Erythroblast (primary cell): ENCODE results near the gene ZMYM4.
A peak's percentile ranks its signal among the peaks of the same experiment; 100 is the strongest.

Experiments
- DNase-seq, 2 experiments: peaks; one replicate each; lab custom pipeline; 2025; lab: John Stamatoyannopoulos, UW
- GATA1 ChIP-seq: IDR thresholded peaks from 2 replicates; pipeline ENCODE4 v1.6.1; 2011; ENCODE audit warnings: low read depth, mild to moderate bottlenecking, control low read depth, low read length, moderate library complexity
- POLR2A ChIP-seq: IDR thresholded peaks from 2 replicates; pipeline ENCODE4 v1.6.1; 2011; ENCODE audit warnings: mild to moderate bottlenecking, low read length

The ZMYM4 gene

DNA sequence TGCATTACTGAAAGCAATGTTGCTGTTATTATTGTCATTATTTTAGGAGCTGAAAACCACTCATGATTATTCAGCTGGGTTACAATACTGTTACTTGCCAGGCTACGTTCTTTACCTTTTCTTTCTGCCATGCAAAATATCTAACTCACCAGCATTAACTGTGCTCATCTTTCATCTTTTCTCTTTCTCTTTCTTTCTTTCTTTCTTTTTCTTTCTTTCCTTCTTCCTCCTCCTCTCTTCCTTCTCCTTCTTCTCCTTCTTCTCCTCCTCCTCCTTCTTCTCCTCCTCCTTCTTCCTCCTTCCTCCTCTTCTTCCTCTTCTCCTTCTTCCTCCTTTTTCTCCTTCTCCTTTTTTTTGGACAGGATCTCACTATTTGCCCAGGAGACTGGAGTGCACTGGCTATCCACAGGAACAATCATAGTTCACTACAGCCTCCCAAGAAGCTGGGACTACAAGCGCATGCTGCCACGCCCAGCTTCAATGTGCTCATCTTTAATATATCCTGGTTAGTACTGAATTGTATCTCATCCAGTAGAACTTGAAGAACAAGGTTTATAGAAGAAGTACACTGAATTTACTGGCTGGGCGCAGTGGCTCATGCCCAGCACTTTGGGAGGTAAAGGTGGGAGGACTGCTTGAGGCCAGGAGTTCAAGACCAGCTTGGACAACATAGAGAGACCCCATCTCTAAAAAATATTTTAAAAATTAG is 6.9 kb upstream of the ZMYM4 start:
- TF ChIP-seq GATA1: no peak
- no peak for TF ChIP-seq POLR2A
- DNase-seq: no peak

DNA sequence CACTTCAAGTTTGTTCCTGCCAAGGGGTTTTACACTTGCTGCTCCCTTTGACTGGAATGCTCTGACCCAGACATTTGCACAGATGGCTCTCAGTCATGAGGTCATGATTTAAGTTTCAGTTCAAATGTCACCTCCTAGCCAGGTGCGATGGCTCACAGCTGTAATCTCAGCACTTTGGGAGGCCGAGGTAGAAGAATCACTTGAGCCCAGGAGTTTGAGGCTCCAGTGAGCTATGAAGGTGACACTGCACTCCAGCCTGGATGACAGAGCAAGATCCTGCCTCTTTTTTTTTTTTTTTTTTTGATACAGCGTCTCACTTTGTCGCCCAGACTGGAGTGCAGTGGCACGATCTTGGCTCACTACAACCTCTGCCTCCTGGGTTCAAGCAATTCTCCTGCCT is 4.5 kb upstream of the ZMYM4 start:
- DNase-seq: no peak
- TF ChIP-seq POLR2A (no peak), GATA1 (no peak)

DNA sequence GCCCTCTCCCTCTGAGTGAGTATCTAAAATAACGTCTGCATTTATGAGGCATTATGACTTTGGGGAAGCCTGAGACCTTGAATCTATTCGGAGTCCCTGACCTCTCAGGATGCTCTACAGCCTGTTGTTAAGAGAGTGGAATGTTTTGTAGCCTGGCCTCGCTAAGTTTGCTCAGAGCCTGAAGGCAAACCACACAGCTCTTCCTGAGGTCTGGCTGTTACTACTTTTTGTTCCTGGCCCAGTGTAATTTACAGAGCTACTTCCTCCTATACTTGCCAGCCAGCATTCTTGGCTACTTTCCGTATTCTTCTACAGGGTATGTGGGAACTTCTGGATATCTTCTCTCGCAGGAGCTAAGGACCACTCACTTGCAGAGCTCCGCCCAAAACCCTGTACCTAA is 3.6 kb upstream of the ZMYM4 start:
- TF ChIP-seq GATA1 (no peak), POLR2A (no peak)
- no peak for DNase-seq

DNA sequence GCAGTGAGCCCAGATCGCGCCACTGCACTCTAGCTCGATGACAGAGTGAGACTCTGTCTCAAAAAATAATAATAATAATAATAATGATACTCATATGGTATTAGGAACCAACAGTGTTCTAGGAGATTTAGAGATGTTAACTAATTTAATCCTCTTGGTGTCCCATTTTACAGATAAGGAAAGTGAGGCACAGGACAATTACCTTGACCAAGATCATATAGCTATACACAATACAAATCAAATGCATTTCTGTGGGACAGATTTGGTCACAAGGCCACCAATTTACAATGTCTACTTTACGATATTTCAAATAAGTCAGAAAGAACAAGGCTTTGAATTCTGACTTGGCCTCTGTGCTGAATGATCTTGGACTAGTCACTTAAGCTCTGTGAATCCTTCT is 2.2 kb upstream of the ZMYM4 start:
- TF ChIP-seq GATA1 (no peak), POLR2A (no peak)
- no peak for DNase-seq

DNA sequence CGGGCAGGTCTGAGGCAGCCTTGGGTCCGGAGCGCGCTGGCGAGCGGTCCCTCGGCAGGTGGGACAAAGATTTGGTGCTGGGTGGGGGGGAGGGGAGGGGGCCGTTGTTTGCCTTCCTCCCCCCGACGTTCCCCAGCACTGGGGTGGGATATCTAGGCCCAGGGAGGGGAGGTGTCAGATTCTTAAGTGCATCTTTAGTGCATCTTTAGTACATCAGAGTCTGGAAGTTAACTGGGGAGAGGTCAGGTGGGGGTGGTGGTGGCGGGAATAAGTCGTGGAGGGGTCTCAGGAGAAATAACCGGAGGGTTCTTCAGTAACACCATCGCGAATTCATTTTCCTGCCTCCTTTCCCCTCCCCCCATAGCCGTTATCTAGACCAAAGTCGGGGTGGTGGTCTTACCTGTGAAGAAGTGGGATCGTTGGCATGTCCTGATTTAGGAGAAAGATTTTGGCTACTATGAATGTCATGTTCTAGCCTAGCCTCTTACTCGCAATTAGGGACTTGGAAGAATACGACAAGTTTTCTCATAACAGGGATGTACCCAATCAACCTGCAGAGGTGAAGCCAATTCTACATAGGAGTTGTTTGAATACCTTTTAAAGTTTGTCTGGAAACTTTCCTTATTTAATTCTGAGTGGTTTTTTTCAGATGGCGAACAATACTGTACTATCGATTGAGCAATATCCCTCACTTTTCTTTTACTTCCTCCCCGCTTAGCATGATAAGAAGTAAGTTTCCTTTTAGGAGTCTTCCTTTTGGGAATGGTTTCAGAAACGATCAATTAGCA is 886 bp downstream of the ZMYM4 start:
- DNase-seq: peak in 1 of 2 experiments; percentile 31
- TF ChIP-seq POLR2A (no peak), GATA1 (no peak)

DNA sequence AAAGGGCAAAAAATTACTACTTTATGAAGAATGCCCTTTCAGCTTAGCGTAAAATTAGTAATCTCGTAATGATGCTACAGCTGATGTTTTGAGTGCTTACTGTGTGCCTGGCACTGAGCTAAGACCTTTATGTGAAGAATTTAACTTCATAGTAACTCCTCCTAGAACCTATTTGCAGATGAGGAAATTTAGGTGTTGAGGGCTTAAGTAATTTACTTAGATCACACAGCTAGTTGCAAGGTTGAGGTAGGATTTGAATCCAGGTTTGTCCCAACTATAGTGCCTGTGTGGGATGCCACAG is 1.4 kb downstream of the ZMYM4 start:
- peak in 1 of 2 experiments; percentile 21 for DNase-seq
- TF ChIP-seq GATA1: no peak
- no peak for TF ChIP-seq POLR2A

DNA sequence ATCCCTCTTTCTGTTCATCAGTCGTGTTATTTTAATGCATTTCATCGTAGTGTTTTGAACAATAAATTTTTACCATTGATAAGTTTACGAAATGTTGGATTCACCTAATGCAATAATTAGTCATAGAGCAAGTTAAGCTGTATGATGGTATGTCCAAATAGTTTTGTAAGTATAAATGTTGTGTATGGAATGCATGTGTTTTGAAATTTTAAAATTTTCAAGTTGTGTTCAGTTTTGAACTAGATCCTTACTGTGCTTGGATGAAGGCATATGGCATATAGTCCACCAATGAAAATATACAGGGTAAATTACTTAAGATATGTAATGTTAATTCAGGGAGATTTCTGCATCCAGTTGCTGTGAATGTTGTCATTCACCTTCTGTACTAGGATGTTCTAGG is 2.3 kb downstream of the ZMYM4 start:
- TF ChIP-seq POLR2A (no peak), GATA1 (no peak)
- no peak for DNase-seq

DNA sequence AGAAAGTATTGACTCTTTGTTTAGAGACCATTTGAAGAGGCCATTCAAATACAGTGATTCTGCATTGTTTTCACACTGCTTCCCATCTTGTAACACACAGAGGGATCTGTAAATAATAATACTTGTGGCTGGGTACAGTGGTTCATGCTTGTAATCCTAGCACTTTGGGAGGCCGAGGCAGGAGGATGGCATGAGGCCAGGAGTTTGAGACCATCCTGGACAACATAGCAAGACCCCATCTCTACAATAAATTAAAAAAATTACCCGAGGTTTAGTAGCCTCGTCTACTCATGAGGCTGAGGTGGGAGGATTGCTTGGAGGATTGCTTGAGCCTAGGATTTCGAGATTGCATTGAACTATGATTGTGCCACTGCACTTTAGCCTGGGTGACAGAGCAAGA is 5.7 kb downstream of the ZMYM4 start:
- TF ChIP-seq POLR2A (no peak), GATA1 (no peak)
- DNase-seq: no peak

DNA sequence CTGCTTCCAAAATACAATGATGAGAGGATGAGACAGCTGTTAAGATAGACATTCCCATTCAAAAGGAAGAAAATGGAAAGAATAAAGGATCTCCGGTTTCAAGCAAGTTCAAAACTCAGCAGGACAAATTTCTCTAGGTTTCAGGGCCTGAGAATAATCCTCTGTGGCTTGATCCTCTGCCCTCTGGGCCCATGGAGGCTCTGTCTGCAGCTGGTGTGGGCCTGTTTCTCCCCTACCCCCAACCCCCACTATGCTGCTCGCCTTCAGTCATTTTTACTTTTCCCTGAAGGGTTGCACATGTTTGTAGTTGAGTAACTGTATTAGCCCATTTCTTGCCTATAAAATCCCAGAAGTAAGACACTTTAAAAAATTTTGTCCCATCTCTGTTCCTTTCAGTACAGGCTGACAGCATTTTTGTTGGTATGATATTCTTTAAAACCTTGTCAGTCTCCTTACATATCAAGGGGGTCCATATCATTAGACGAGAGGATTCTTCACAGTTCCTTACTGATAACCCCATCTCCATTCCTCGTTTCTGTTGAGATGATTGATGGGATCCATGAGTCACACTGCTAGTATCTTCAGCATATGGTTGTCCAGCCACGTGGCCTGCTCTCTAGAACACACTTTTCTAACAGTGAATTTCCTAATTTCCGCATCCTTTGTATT is 10.5 kb downstream of the ZMYM4 start:
- peak; percentile 23 to 58 for DNase-seq
- TF ChIP-seq POLR2A (no peak), GATA1 (no peak)

DNA sequence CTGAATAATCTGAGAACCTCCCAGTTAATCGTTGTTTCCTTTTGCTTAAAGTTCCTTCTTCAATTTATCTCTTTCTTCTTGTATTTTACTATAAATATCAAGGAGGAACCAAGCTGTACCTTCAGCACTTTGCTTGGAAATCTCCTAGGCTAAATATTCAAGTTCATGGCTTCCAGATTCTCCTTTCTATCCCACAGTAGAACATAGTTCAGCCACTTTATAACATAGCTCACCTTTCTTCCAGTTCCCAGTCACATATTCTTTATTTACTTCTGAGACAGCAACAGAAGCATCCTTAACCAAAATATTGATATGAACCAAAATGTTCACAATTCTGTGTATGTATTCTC is 11.0 kb downstream of the ZMYM4 start:
- no peak for DNase-seq
- no peak for TF ChIP-seq GATA1
- TF ChIP-seq POLR2A: no peak

DNA sequence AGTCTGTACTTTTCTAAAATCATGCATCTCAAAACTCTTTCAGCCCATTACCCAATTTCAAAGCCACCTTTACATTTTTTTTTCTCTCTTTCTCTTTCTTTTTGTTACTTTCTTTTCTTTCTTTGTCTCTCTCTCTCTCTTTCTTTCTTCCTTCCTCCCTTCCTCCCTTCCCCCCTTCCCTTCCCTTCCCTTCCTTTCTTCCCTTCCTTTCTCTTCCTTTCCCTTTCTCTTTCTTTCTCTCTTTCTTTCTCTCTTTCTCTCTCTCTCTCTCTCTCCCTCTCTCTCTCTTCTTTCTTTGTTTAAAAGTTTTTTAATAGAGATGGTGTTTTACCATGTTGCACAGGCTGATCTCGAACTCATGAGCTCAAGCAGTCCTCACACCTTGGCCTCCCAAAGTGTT is 11.5 kb downstream of the ZMYM4 start:
- DNase-seq: no peak

DNA sequence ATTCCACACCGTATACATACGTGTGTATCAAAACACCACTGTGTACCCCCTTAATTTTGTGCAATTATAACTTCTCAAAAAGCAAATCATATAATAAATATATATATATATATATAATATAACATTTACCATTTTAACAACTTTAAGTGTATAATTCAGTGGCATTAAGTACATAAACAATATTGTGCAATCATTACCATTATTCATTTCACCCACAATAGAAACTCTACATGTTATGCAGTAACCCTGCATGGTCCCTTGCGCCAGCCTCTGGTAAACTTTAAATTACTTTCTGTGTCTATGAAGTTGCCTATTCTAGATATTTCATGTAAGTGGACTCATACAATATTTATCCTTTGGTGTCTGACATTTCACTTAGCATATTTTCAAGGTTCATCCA is 13.1 kb downstream of the ZMYM4 start:
- TF ChIP-seq POLR2A (no peak), GATA1 (no peak)
- no peak for DNase-seq

More for the DNA sequence above, 11.5 kb downstream of the ZMYM4 start:
- TF ChIP-seq GATA1 (no peak), POLR2A (no peak)

DNA sequence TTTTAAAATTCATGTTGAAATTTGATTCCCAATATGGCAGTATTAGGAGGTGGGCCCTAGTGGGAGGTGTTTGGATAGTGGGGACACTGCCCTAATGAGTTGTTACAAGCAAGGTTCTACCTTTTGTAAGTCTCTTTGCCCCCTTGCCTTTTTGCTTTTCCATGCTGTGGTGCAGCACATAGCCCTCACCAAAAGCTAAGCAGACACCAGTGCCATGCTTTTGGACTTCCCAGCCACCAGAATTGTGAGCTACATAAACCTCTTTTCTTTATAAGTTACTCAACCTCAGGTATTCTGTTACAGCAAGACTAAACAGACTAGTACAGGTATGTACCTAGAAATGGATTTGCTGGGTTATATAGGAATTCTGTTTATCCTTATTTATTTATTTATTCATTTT is 13.7 kb downstream of the ZMYM4 start:
- DNase-seq: no peak
- TF ChIP-seq POLR2A (no peak), GATA1 (no peak)

DNA sequence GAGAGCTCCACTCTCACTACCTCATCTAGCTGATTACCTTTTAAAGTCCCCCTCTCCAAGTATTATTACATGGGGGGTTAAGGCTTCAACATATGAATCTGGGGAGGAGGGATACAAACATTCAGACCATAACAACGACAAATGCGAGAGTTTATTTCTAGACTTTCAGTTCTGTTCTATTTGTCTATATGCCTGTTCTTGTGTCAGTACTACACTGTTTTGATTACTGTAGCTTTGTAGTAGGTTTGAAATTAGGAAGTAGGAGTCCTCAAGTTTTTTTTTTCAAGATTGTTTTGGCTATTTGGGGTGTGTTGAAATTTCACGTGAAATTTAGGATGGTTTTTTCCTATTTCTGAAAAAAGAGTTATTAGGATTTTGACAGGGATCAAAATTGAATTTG is 16.3 kb downstream of the ZMYM4 start:
- no peak for DNase-seq
- TF ChIP-seq POLR2A: no peak
- TF ChIP-seq GATA1: no peak
